BE2C (cell line): ENCODE measurements around the gene MAN2A1.
A peak's percentile ranks its signal among the peaks of the same experiment; 100 is the strongest.

Experiments used
- DNase-seq: peaks from one replicate; pipeline ENCODE4 v3.0.0-alpha.2; 2020
- H3K27me3 ChIP-seq: fragments of 250-450 bp; sonication (Bioruptor Pico); 2 replicates; pipeline ENCODE4 v1.5.1; 2020; ENCODE audit warnings: mild to moderate bottlenecking
- H3K36me3 ChIP-seq: fragments of 250-450 bp; sonication (Bioruptor Pico); 2 replicates; pipeline ENCODE4 v1.5.1; 2020; ENCODE audit warnings: mild to moderate bottlenecking
- H3K4me1 ChIP-seq: fragments of 250-450 bp; sonication (Bioruptor Pico); 2 replicates; pipeline ENCODE4 v1.5.1; 2020
- H3K4me3 ChIP-seq: 2 replicates; pipeline ENCODE4 v1.5.1; 2011; ENCODE audit warnings: low read depth, low read length
- H3K9me3 ChIP-seq: fragments of 250-450 bp; sonication (Bioruptor Pico); 2 replicates; pipeline ENCODE4 v1.5.1; 2020
- TF ChIP-seq, protein P1 (sequence below): IDR thresholded peaks from 2 replicates; pipeline ENCODE4 v1.5.1; 2012; ENCODE audit warnings: mild to moderate bottlenecking, low read depth, low read length

MAN2A1 gene

DNA sequence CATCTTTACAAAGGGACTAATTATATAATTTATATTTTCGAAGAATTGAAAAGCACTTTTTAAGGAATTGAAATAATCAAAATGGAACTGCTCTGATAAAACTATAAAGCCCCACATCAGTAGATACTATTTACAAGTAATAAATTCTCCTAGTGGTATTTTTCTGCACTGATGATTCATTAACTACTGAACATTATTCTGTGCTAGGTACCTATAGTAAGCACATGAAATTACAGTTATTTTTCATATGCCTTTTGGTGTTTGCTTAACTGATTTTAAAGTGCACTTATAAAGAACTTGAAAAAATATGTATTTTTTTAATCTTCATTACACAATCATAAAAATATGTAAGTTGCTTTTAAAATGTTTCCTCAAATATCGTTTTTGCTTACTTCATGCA lies 123.0 kb downstream of the MAN2A1 start:
- TF ChIP-seq, protein P1, sequence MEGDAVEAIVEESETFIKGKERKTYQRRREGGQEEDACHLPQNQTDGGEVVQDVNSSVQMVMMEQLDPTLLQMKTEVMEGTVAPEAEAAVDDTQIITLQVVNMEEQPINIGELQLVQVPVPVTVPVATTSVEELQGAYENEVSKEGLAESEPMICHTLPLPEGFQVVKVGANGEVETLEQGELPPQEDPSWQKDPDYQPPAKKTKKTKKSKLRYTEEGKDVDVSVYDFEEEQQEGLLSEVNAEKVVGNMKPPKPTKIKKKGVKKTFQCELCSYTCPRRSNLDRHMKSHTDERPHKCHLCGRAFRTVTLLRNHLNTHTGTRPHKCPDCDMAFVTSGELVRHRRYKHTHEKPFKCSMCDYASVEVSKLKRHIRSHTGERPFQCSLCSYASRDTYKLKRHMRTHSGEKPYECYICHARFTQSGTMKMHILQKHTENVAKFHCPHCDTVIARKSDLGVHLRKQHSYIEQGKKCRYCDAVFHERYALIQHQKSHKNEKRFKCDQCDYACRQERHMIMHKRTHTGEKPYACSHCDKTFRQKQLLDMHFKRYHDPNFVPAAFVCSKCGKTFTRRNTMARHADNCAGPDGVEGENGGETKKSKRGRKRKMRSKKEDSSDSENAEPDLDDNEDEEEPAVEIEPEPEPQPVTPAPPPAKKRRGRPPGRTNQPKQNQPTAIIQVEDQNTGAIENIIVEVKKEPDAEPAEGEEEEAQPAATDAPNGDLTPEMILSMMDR, result no peak
- no peaks in the 10 kb centered on the region for H3K36me3 ChIP-seq
- no peak for DNase-seq
- H3K9me3 ChIP-seq, result no peaks in the 10 kb centered on the region
- no peak overlapping the region for H3K4me3 ChIP-seq
- no peaks in the 10 kb centered on the region for H3K27me3 ChIP-seq
- H3K4me1 ChIP-seq, result no peaks in the 10 kb centered on the region

DNA sequence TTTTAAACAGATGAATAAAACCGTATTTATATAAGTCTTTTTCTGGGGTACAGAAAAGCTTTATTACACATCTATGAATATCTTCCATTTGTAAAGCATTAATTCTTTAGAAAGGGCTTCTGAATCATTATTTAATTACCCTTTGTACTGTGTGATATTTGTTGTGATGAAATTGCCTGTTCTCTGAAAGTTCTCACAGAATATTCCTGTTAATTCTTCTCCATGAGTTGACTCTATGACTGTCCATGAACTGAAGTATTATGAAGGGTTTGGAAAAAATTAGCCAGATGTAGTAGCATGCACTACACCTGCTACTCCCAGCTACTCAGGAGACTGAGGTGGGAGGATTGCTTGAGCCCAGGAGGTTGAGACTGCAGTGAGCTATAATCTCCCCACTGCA lies 127.0 kb downstream of the MAN2A1 start:
- TF ChIP-seq, protein P1, result no peak
- no peaks in the 10 kb centered on the region for H3K9me3 ChIP-seq
- no peaks in the 10 kb centered on the region for H3K27me3 ChIP-seq
- DNase-seq, result no peak
- H3K4me3 ChIP-seq, result no peak overlapping the region
- no peaks in the 10 kb centered on the region for H3K36me3 ChIP-seq
- H3K4me1 ChIP-seq, result no peaks in the 10 kb centered on the region

DNA sequence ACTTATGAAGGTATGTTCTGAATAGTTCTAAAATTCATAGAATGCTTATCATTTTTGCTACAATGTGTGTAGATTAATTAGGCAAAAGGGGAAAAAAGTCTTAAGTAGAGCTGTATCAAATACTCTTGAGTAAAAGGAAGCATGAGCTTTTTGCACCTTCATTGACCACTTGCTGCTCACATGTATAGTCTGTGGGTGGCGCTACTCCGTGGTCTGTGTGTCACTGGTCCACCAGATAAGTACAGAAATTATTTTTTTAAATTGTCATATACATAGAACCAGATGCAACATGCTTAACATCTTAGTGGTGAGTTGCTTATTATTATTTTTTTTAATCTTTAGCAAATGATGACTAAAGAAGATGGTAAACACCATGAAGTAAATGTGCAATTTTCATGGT lies 130.2 kb downstream of the MAN2A1 start:
- no peaks in the 10 kb centered on the region for H3K9me3 ChIP-seq
- H3K36me3 ChIP-seq, result no peaks in the 10 kb centered on the region
- DNase-seq, result no peak
- no peaks in the 10 kb centered on the region for H3K27me3 ChIP-seq
- no peak overlapping the region for H3K4me3 ChIP-seq
- TF ChIP-seq, protein P1, result peak; percentile 20; the same call in 1 of the 2 replicates
- H3K4me1 ChIP-seq, result no peaks in the 10 kb centered on the region

DNA sequence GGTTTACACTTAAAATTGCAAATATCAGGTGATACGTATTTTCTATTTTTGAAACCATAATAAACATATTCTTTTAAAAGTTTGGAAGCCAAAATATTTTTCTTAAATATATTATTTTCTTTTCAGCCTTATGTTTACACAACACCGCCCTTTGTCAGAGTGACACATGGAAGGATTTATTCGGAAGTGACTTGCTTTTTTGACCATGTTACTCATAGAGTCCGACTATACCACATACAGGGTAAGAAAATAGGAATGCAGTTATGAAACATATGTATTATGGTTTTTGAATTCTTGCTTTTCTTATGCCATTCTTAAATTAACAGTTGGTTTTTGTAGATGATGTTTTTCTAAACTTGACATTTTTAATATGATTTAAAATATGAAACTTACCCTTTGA lies 133.9 kb downstream of the MAN2A1 start:
- Histone ChIP-seq H3K9me3 (no peaks in the 10 kb centered on the region), H3K4me1 (no peaks in the 10 kb centered on the region), H3K4me3 (no peak overlapping the region), H3K36me3 (no peaks in the 10 kb centered on the region), H3K27me3 (no peaks in the 10 kb centered on the region)
- TF ChIP-seq, protein P1, result no peak
- DNase-seq, result no peak

DNA sequence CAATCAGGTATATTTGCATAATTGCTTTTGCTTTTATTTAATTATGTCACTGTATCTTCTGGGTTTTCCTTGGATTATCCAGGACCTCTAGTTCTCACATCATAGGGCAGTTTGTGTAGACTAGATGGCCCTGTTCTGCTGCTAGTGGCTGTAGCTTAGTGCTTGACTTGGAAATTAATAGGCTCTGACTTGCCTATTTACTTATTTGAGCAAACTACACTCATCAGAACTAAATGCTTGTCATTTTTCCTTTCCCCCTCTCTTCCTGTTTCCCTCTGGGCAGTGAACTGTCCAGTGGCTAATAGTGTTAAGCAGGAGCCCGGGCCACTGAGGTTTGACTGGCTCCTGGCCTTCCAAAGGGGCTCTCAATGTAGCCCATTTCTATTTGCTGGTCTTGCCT lies 135.7 kb downstream of the MAN2A1 start:
- H3K4me3 ChIP-seq, result no peak overlapping the region
- no peaks in the 10 kb centered on the region for H3K36me3 ChIP-seq
- H3K4me1 ChIP-seq, result no peaks in the 10 kb centered on the region
- TF ChIP-seq, protein P1, result no peak
- H3K9me3 ChIP-seq, result no peaks in the 10 kb centered on the region
- no peak for DNase-seq
- H3K27me3 ChIP-seq, result no peaks in the 10 kb centered on the region

DNA sequence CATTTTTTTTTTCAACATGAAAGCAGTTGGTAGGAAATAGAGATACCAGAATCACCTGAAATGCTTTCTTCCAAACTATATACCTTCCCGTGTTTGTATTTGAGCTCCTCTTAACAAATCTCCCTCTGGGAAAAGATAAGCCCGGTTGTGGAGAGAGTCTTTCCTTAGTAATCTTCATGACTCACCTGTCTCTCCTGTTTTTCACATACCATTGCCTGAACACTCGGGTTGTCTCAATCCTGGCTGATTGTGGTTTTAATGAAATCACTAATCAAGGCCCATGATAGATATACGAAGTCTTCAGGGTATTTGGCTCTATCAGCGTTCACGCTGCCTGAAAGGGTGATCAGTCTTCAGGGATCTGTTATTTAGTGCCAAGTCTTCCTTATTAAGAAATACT lies 136.7 kb downstream of the MAN2A1 start:
- Histone ChIP-seq H3K36me3 (no peaks in the 10 kb centered on the region), H3K9me3 (no peaks in the 10 kb centered on the region), H3K4me3 (no peak overlapping the region), H3K4me1 (no peaks in the 10 kb centered on the region), H3K27me3 (no peaks in the 10 kb centered on the region)
- DNase-seq, result no peak
- TF ChIP-seq, protein P1, result no peak
